IPS DF 4.7 (cell line): ENCODE measurements around the gene AMMECR1L.
"Not testable (repeated sequence)": the region's sequence is repeated elsewhere in the genome, so short reads cannot be mapped to it uniquely, and the experiment has no call there.

ENCODE experiments used
- DNase-seq: peaks from one replicate; pipeline ENCODE4 v3.0.0-alpha.2; 2013; ENCODE audit warnings: low spot score; ENCODE audit errors: extremely low read depth

AMMECR1L gene

GRCh38 chr2:127887082-127887775 is 1.5 kb upstream of the AMMECR1L start:
- DNase-seq, result no peak

GRCh38 chr2:127886593-127886935 is 808 bp upstream of the AMMECR1L start:
- DNase-seq, result not testable (repeated sequence)

GRCh38 chr2:127884861-127885740 is 655 bp downstream of the AMMECR1L start:
- DNase-seq, result not testable (repeated sequence)

GRCh38 chr2:127884436-127884835 is 1.3 kb downstream of the AMMECR1L start:
- DNase-seq, result no peak

GRCh38 chr2:127879899-127880298 is 5.9 kb downstream of the AMMECR1L start:
- no peak for DNase-seq

- no peak for DNase-seq
Measured at GRCh38 chr2:127877626-127878025, 8.1 kb downstream of the AMMECR1L start.

- DNase-seq, result no peak
Measured at GRCh38 chr2:127877136-127877535, 8.6 kb downstream of the AMMECR1L start.

GRCh38 chr2:127874378-127875269 is 11.1 kb downstream of the AMMECR1L start:
- no peak for DNase-seq

GRCh38 chr2:127873707-127874303 is 12.0 kb downstream of the AMMECR1L start:
- no peak for DNase-seq

GRCh38 chr2:127872354-127872753 is 13.4 kb downstream of the AMMECR1L start:
- DNase-seq, result no peak

GRCh38 chr2:127865926-127866325 is 19.8 kb downstream of the AMMECR1L start:
- DNase-seq, result no peak

GRCh38 chr2:127864877-127865276 is 20.9 kb downstream of the AMMECR1L start:
- DNase-seq, result no peak

- no peak for DNase-seq
Measured at GRCh38 chr2:127862228-127862627, 23.5 kb downstream of the AMMECR1L start.

- no peak for DNase-seq
Measured at GRCh38 chr2:127860130-127860529, 25.6 kb downstream of the AMMECR1L start.

GRCh38 chr2:127859712-127860085 is 26.1 kb downstream of the AMMECR1L start:
- DNase-seq, result peak; percentile 69

- no peak for DNase-seq
Measured at GRCh38 chr2:127857265-127857808, 28.4 kb downstream of the AMMECR1L start.

- no peak for DNase-seq
Measured at GRCh38 chr2:127853671-127854070, 32.1 kb downstream of the AMMECR1L start.

GRCh38 chr2:127852388-127852787 is 33.4 kb downstream of the AMMECR1L start:
- DNase-seq, result no peak

- DNase-seq, result no peak
Measured at GRCh38 chr2:127847931-127848330, 37.8 kb downstream of the AMMECR1L start.

- DNase-seq, result no peak
Measured at GRCh38 chr2:127844973-127845372, 40.8 kb downstream of the AMMECR1L start.

- no peak for DNase-seq
Measured at GRCh38 chr2:127843677-127844076, 42.1 kb downstream of the AMMECR1L start.
